IMR-90 (cell line): ENCODE data around the gene LY6G6D. TPM values are rescaled to one million over a fixed set of nuclear protein-coding genes. Genes with fewer than 3 reads are reported as not detected.

Experiments
- BHLHE40 ChIP-seq: fragments of 150-350 bp; IDR thresholded peaks from 2 replicates; pipeline ENCODE4 v1.6.1; 2016; ENCODE audit warnings: mild to moderate bottlenecking, low read depth, low read length
- CEBPB ChIP-seq: IDR thresholded peaks from 2 replicates; pipeline ENCODE4 v1.6.1; 2012; ENCODE audit warnings: low read depth, low read length, improper control_type of control experiment
- CHD1 ChIP-seq: IDR thresholded peaks from 2 replicates; pipeline ENCODE4 v1.6.1; 2012; ENCODE audit warnings: low read depth, low read length, improper control_type of control experiment
- FOS ChIP-seq: fragments of 150-350 bp; IDR thresholded peaks from 2 replicates; pipeline ENCODE4 v1.6.1; 2016; ENCODE audit warnings: low read depth, low read length
- MAFK ChIP-seq: IDR thresholded peaks from 2 replicates; pipeline ENCODE4 v1.6.1; 2012; ENCODE audit warnings: low read depth, low read length, improper control_type of control experiment
- POLR2A ChIP-seq: IDR thresholded peaks from 2 replicates; pipeline ENCODE4 v1.6.1; 2012; ENCODE audit warnings: mild to moderate bottlenecking, low read depth, low read length
- SMC3 ChIP-seq: fragments of 150-350 bp; IDR thresholded peaks from 2 replicates; pipeline ENCODE4 v1.6.1; 2016; ENCODE audit warnings: low read depth, mild to moderate bottlenecking, antibody characterized with exemption, low read length, moderate library complexity
- USF2 ChIP-seq: fragments of 150-350 bp; IDR thresholded peaks from 2 replicates; pipeline ENCODE4 v1.6.1; 2017; ENCODE audit warnings: mild to moderate bottlenecking, antibody characterized with exemption, low read length, low read depth
- polyA plus RNA-seq, 3 experiments: library from polyadenylated mRNA; depleted of rRNA; stranded (reverse); fragments of >200 nt; gene quantifications; 2 replicates each; pipeline ENCODE4 v1.2.3, GENCODE V29; 2012; ENCODE audit warnings: low replicate concordance in 1 of 3
- total RNA-seq: library from RNA; depleted of rRNA; stranded (reverse); fragments of >200 nt; gene quantifications from 2 replicates; pipeline ENCODE4 v1.2.3, GENCODE V29; 2012

The LY6G6D gene
- total and polyA plus RNA-seq, 2 of the 4 experiments (the other 2 are of a cell fraction) = not detected

GRCh38 chr6:31705931-31706330 is 9.2 kb upstream of the LY6G6D start (continued):
- TF ChIP-seq USF2 (no peak), CEBPB (no peak), SMC3 (no peak), FOS (no peak), MAFK (no peak), POLR2A (no peak), BHLHE40 (no peak), CHD1 (no peak)
